ENCODE measurements around the gene RNU4-1. TPM values are rescaled to one million over a fixed set of nuclear protein-coding genes. Genes with fewer than 3 reads are reported as not detected.
A peak's percentile ranks its signal among the peaks of the same experiment; 100 is the strongest.
"Not testable (repeated sequence)": the region's sequence is repeated elsewhere in the genome, so short reads cannot be mapped to it uniquely, and the experiment has no call there.

Gene RNU4-1
- total and polyA plus RNA-seq, 10 of the 15 experiments (the other 5 are each of a cell fraction or from before 2014, with no cell fraction given): under 0.01 to 15,332 (median 7.1) TPM; not detected in 3

GRCh38 chr12:120251364-120252070 lies 41.5 kb downstream of the RNU4-1 start:
- H3K4me2 ChIP-seq (ENCODE audit: control insufficient read depth, insufficient read depth): 0 out of 2 replicates have a peak overlapping the region, but pooled peaks have one; percentile 13
- in situ Hi-C loops (cut with MboI); H3K9me3 ChIP-seq (replicated peaks; ENCODE audit: control insufficient read depth, insufficient read depth, low read length); H2AFZ ChIP-seq (ENCODE audit: control insufficient read depth, low read depth, low read length); ATAC-seq; H3K27me3 ChIP-seq (replicated peaks in 1 of 2; ENCODE audit: control insufficient read depth in 2 of 2, insufficient read depth in 2 of 2, low read length in 1 of 2); H3K27ac ChIP-seq (ENCODE audit: control insufficient read depth, insufficient read depth); H3K4me3 ChIP-seq; BruUV-seq (replicated peaks); H3K36me3 ChIP-seq (ENCODE audit: control insufficient read depth in 2 of 2, insufficient read depth in 2 of 2, low read length in 1 of 2); H3K9ac ChIP-seq (ENCODE audit: control insufficient read depth, insufficient read depth, low read length); H3K79me2 ChIP-seq (ENCODE audit: control insufficient read depth, insufficient read depth, low read length); FAIRE-seq; intact Hi-C loops (cut with micrococcal nuclease; ENCODE audit: unreplicated experiment); H4K20me1 ChIP-seq (ENCODE audit: control insufficient read depth, insufficient read depth); DNase-seq (ENCODE audit: low read depth, low spot score): not testable (repeated sequence)
- ChIA-PET CTCF (interaction anchor here (1.0 to 4.8 kb wide), 4 partner anchors 14 to 24 kb away, joined by 3 to 36 read pairs (median 5); partner anchors contain the start of gene PXN), POLR2A (interaction anchor here (1.3 to 1.9 kb wide), 2 partner anchors 12 to 40 kb away, joined by 4 to 8 read pairs; partner anchors contain the start of gene RNU4-2), RAD21 (ENCODE audit: unreplicated experiment) (interaction anchor here (2.9 to 3.7 kb wide), 2 partner anchors 14 to 24 kb away, joined by 12 to 14 read pairs; partner anchors contain the start of gene PXN), SMC1A (ENCODE audit: uncharacterized antibody, unreplicated experiment) (interaction anchor here (1.1 to 1.4 kb wide), 2 partner anchors 23 to 24 kb away, joined by 3 to 6 read pairs; no protein-coding TSS in a partner anchor)
- 85% methylated on average over 12 of the region's 12 CpGs for WGBS (ENCODE audit: insufficient coverage, insufficient replicate concordance, low lambda C conversion rate, missing lambda C conversion rate)
- H3K4me1 ChIP-seq (ENCODE audit: control insufficient read depth, insufficient read depth, low read length): peaks cover 35% of the 10 kb centered on the region

- POLR2A ChIA-PET: interaction anchor here (0.9 to 1.9 kb wide), 4 partner anchors 10 to 41 kb away, joined by 3 to 8 read pairs (median 4); partner anchors contain the start of gene RNU4-2
- intact Hi-C loops (cut with micrococcal nuclease; ENCODE audit: unreplicated experiment): no loop called here
- Histone ChIP-seq H3K9me3 (replicated peaks; ENCODE audit: control insufficient read depth, insufficient read depth, low read length) (no peaks in the 10 kb centered on the region; the same call in 2 of the 3 replicates), H3K9ac (ENCODE audit: control insufficient read depth, insufficient read depth, low read length) (no peak overlapping the region), H3K36me3 (ENCODE audit: control insufficient read depth in 2 of 2, insufficient read depth in 2 of 2, low read length in 1 of 2) (no peaks in the 10 kb centered on the region), H2AFZ (ENCODE audit: control insufficient read depth, low read depth, low read length) (no peak overlapping the region), H4K20me1 (ENCODE audit: control insufficient read depth, insufficient read depth) (no peaks in the 10 kb centered on the region), H3K4me3 (no peak overlapping the region), H3K79me2 (ENCODE audit: control insufficient read depth, insufficient read depth, low read length) (no peaks in the 10 kb centered on the region), H3K27me3 (replicated peaks in 1 of 2; ENCODE audit: control insufficient read depth in 2 of 2, insufficient read depth in 2 of 2, low read length in 1 of 2) (no peaks in the 10 kb centered on the region), H3K27ac (ENCODE audit: control insufficient read depth, insufficient read depth) (no peak overlapping the region), H3K4me2 (ENCODE audit: control insufficient read depth, insufficient read depth) (peak overlapping the region; percentile 26), H3K4me1 (ENCODE audit: control insufficient read depth, insufficient read depth, low read length) (peaks cover 35% of the 10 kb centered on the region)
- no TSS peak for BruUV-seq (replicated peaks)
- ATAC-seq (peak; percentile 75), DNase-seq (ENCODE audit: low read depth, low spot score) (no peak), FAIRE-seq (peak; percentile 23)
- WGBS (ENCODE audit: insufficient coverage, insufficient replicate concordance, low lambda C conversion rate, missing lambda C conversion rate): 39% methylated on average over 8 of the region's 8 CpGs
- CTCF ChIA-PET: interaction anchor here (0.5 to 4.8 kb wide), 7 partner anchors 10 to 396 kb away, joined by 3 to 36 read pairs (median 4); no protein-coding TSS in a partner anchor
- in situ Hi-C loops (cut with MboI): no loop called here
- SMC1A ChIA-PET (ENCODE audit: uncharacterized antibody, unreplicated experiment): interaction anchor here (0.7 to 1.4 kb wide), 4 partner anchors 18 to 688 kb away, joined by 3 to 6 read pairs (median 4); no protein-coding TSS in a partner anchor
- RAD21 ChIA-PET (ENCODE audit: unreplicated experiment): interaction anchor here (1.5 to 3.7 kb wide), 3 partner anchors 12 to 22 kb away, joined by 4 to 14 read pairs (median 12); partner anchors contain the start of gene PXN
- TF ChIP-seq USF1 (IDR thresholded peaks at IDR 0.05; ENCODE audit: borderline replicate concordance, extremely low read length, insufficient read depth, low read depth, low read length) (peak; percentile 14), ZZZ3 (IDR thresholded peaks at IDR 0.05; ENCODE audit: control insufficient read depth, insufficient read length, low read depth) (no peak), NBN (IDR thresholded peaks at IDR 0.05) (0 out of 2 replicates have a peak, but pooled peaks have one; percentile 14), RUNX3 (IDR thresholded peaks at IDR 0.05; ENCODE audit: low read length) (peak; percentile 81), CREB1 (IDR thresholded peaks at IDR 0.05; ENCODE audit: low read depth) (no peak), MTA2 (IDR thresholded peaks at IDR 0.05; ENCODE audit: low read depth) (peak; percentile 53; the same call in 1 of the 2 replicates), REST (IDR thresholded peaks at IDR 0.05; ENCODE audit: low read depth, low read length) (no peak), ZNF24 (IDR thresholded peaks at IDR 0.05) (no peak), TCF12 (IDR thresholded peaks at IDR 0.05; ENCODE audit: low read depth, low read length) (no peak)
These were observed 42.9 kb downstream of the RNU4-1 start for GRCh38 chr12:120249875-120250795.

All from GM12878 (cell line).